HG03103 (cell line): ENCODE data around the gene TMEM221.

Experiments used
- ATAC-seq: cut with Tn5 transposase; IDR thresholded peaks from one replicate; pipeline ENCODE4 v1.9.1; 2021; ENCODE audit warnings: low read depth; ENCODE audit not compliant: unreplicated experiment

The TMEM221 gene

GRCh38 chr19:17448131-17448967 is at the start of gene TMEM221:
TMEM221 (minus strand) TSS chr19:17448668; CDS start chr19:17448462, 206 bp downstream.
- ATAC-seq = no peak

GRCh38 chr19:17497149-17497798 is 48.8 kb upstream of the TMEM221 start:
- no peak for ATAC-seq

- peak; percentile 77 for ATAC-seq
These were observed 48.0 kb upstream of the TMEM221 start for GRCh38 chr19:17496337-17496997.

- no peak for ATAC-seq
These were observed 47.3 kb upstream of the TMEM221 start for GRCh38 chr19:17495639-17496296.

GRCh38 chr19:17491287-17491686 is 42.8 kb upstream of the TMEM221 start:
- ATAC-seq = no peak

GRCh38 chr19:17490411-17490810 is 41.9 kb upstream of the TMEM221 start:
- ATAC-seq = no peak

- no peak for ATAC-seq
These were observed 41.0 kb upstream of the TMEM221 start for GRCh38 chr19:17489392-17490030.

- no peak for ATAC-seq
These were observed 40.3 kb upstream of the TMEM221 start for GRCh38 chr19:17488593-17489391.

GRCh38 chr19:17487284-17488121 is 39.0 kb upstream of the TMEM221 start:
- ATAC-seq = no peak

- no peak for ATAC-seq
These were observed 38.2 kb upstream of the TMEM221 start for GRCh38 chr19:17486545-17487240.

- ATAC-seq = no peak
These were observed 36.2 kb upstream of the TMEM221 start for GRCh38 chr19:17484520-17485185.

- no peak for ATAC-seq
These were observed 35.1 kb upstream of the TMEM221 start for GRCh38 chr19:17483605-17484002.

GRCh38 chr19:17482877-17483604 is 34.6 kb upstream of the TMEM221 start:
- no peak for ATAC-seq

- no peak for ATAC-seq
These were observed 33.5 kb upstream of the TMEM221 start for GRCh38 chr19:17481986-17482385.

- no peak for ATAC-seq
These were observed 30.9 kb upstream of the TMEM221 start for GRCh38 chr19:17479325-17479791.

GRCh38 chr19:17475541-17476115 is 27.2 kb upstream of the TMEM221 start:
- no peak for ATAC-seq
